Left ventricle myocardium inferior (tissue), 1 donor: ENCODE data around the gene MYT1. TPM values are rescaled to one million over a fixed set of nuclear protein-coding genes. Genes with fewer than 3 reads are reported as not detected.

Source experiments
- DNase-seq: peaks from one replicate; pipeline ENCODE4 v3.0.0-alpha.2; 2020
- H3K27ac ChIP-seq: fragments of 200-600 bp; replicated peaks from 2 replicates; pipeline ENCODE4 v1.8.0; 2021
- H3K27me3 ChIP-seq: fragments of 200-600 bp; 2 replicates; pipeline ENCODE4 v1.8.0; 2021; ENCODE audit warnings: low read depth
- H3K36me3 ChIP-seq: fragments of 200-600 bp; 2 replicates; pipeline ENCODE4 v1.8.0; 2021
- H3K4me1 ChIP-seq: fragments of 200-600 bp; 2 replicates; pipeline ENCODE4 v1.8.0; 2021
- H3K4me3 ChIP-seq: fragments of 200-600 bp; 2 replicates; pipeline ENCODE4 v1.8.0; 2021; ENCODE audit warnings: mild to moderate bottlenecking, moderate library complexity
- H3K9me3 ChIP-seq: fragments of 200-600 bp; replicated peaks from 2 replicates; pipeline ENCODE4 v1.8.0; 2021
- CTCF ChIP-seq: fragments of 200-600 bp; IDR thresholded peaks from 2 replicates; pipeline ENCODE4 v1.8.0; 2021; ENCODE audit warnings: antibody characterized with exemption, mild to moderate bottlenecking, borderline replicate concordance
- intact Hi-C: fragments of 100-400 bp; cut with micrococcal nuclease; formaldehyde crosslinking; loops from one replicate; pipeline ENCODE4 v1.11.0; 2022
- total RNA-seq: library from RNA; stranded (reverse); fragmentation: NEBNext Ultra II Directional; extraction: Animal tissue kit (Norgen Biotek cat#: 25700); gene quantifications from one replicate; pipeline ENCODE4 v1.2.1, GENCODE V29; 2021
- donor health status: DM: no; HTN: yes; CAD: no; lungs with severe emphysema.

Gene MYT1
- total RNA-seq, 1 donor from 2014 or later: 0.11 TPM

DNA sequence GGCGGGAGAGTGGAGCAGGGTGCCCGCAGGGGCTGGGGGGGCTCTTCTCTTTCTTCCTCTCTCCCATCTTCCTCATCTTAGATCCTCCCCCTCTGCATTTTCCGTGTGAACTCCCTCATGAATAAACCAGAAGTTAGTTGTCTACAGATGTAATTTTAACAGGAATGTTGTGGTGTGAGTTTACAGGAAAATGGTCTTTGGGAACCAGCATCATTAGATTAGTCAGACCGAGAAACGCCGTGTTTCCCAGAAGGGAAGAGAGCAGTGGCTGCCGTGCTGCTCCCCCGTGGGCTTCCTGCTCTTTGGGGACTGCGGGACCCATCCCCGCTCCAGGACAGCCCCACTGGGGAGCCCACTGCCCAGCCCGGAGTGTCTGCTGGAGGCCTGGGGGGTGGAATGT, 3.4 kb downstream of the MYT1 start:
- no peaks in the 10 kb centered on the region for H3K4me1 ChIP-seq
- peaks cover 96% of the 10 kb centered on the region for H3K27me3 ChIP-seq
- DNase-seq: no peak
- no peaks in the 10 kb centered on the region for H3K9me3 ChIP-seq
- intact Hi-C loops: no loop called here
- H3K27ac ChIP-seq: no peak overlapping the region
- no peak overlapping the region for H3K4me3 ChIP-seq
- no peak for TF ChIP-seq CTCF
- no peaks in the 10 kb centered on the region for H3K36me3 ChIP-seq

DNA sequence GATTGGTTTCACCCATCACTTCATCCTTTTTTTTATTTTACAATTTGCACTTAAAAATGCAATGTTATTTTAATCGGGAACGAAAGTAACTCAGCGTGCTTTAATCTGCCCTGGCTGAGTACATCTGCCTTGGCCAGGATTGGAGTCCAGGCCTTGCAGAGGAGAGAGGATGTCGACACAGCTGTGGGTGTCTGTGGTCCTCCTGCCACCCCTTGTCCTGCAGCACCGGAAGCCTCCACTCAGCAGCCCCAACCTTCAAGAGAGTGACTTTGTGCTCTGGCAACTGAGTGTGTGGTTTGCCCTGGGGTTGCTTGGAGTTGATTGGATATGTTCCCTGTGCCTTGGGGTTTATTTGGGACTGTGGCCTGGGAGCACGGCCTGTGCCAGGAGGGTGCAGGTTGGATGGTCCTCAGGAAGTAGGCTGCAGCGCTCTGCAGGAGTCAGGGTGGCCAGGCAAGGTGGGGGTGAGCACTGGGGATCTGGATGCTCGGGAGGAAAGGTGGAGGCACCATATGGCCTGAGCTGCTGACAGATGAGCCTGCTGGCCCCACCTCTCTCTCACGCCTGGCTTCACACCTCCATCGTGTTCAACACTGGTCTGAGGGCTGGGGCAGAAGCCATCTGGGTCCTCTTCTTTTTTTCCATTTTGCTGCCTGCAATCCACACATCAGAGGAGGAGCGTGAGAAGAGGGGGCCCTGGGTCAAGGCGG, 4.3 kb downstream of the MYT1 start:
- Histone ChIP-seq H3K4me1 (no peaks in the 10 kb centered on the region), H3K27me3 (peaks cover 95% of the 10 kb centered on the region), H3K27ac (no peak overlapping the region), H3K36me3 (no peaks in the 10 kb centered on the region), H3K9me3 (no peaks in the 10 kb centered on the region), H3K4me3 (no peak overlapping the region)
- intact Hi-C loops: no loop called here
- no peak for DNase-seq
- TF ChIP-seq CTCF: no peak

DNA sequence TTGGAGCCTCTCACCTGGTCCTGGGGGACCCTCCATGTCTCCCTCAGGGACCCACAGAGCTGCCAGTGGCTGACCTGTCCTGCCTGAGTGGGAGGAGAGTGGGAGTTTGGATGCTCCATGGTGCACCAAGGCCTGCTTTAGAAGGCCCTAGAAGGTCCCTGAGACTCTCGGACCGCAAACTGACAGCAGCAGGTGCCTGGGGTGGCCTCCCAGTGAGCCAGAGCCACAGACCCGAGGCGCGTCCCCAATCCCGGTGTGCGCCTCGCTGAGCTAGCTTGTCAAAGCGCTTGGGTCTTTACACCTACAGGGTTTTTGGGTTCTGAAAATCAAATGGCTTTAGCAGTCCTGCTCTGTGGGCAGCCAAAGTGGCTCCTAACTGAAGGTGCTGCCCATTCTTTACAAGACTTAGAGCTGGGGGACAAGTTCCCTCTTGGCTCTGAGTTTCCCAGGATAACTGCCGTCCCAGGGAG, 4.9 kb downstream of the MYT1 start:
- TF ChIP-seq CTCF: no peak
- Histone ChIP-seq H3K27ac (no peak overlapping the region), H3K27me3 (peaks cover 89% of the 10 kb centered on the region), H3K4me3 (no peak overlapping the region), H3K36me3 (no peaks in the 10 kb centered on the region), H3K9me3 (no peaks in the 10 kb centered on the region), H3K4me1 (no peaks in the 10 kb centered on the region)
- DNase-seq: no peak
- intact Hi-C loops: no loop called here

GRCh38 chr20:64171211-64171610, 7.0 kb downstream of the MYT1 start:
- intact Hi-C loops: no loop called here
- Histone ChIP-seq H3K4me1 (no peaks in the 10 kb centered on the region), H3K27me3 (peaks cover 68% of the 10 kb centered on the region), H3K36me3 (no peaks in the 10 kb centered on the region), H3K4me3 (no peak overlapping the region), H3K27ac (no peak overlapping the region), H3K9me3 (no peaks in the 10 kb centered on the region)
- no peak for DNase-seq
- no peak for TF ChIP-seq CTCF

DNA sequence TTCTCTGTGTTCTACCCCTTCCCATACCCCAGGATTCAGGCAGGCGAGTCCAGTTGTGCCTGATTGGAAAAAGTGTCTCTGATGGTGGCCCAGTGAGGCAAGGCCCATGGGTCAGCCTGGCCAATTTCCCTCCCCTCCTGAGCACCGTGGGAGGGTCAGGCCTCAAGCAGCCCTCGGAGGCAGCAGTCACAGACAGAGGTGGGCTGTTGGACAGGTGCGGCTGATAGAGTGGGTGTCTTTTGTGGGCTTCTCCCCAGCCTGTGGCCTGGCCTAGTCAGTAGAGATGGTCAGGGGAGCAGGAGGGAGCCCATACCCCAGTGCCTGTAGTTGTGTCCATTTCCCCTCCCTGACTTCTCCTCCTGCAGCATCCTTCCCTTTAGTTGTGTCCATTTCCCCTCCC, 8.9 kb downstream of the MYT1 start:
- H3K9me3 ChIP-seq: no peaks in the 10 kb centered on the region
- H3K4me1 ChIP-seq: no peaks in the 10 kb centered on the region
- H3K27ac ChIP-seq: no peak overlapping the region
- H3K36me3 ChIP-seq: no peaks in the 10 kb centered on the region
- no peak for DNase-seq
- H3K4me3 ChIP-seq: no peak overlapping the region
- H3K27me3 ChIP-seq: peaks cover 64% of the 10 kb centered on the region
- no peak for TF ChIP-seq CTCF
- intact Hi-C loops: no loop called here
